NCI-H1092 (cell line): Measurements from ENCODE around the gene FLRT3.

ENCODE experiments used
- DNase-seq: peaks from one replicate; lab custom pipeline; 2025; lab: John Stamatoyannopoulos, UW

The FLRT3 gene

DNA sequence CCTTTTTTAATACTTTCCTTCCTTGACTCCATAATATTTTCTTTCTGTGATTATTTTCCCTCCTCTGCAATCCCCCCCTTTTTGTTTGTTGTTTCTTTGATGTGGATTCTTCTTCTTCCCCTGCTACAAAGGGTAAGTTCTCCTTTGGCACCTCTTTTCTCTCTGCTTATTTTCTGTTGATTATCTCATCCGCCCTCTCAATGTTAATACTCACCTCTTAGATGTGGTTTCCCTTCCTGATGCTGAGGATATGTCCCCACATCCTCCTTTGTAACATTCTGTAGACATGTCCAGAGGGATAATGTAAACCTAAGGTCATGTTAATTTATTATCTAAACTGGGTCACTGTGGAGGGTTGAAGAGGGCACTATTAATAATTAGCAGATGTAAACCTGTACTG lies 17.7 kb downstream of the FLRT3 start:
- DNase-seq = no peak

DNA sequence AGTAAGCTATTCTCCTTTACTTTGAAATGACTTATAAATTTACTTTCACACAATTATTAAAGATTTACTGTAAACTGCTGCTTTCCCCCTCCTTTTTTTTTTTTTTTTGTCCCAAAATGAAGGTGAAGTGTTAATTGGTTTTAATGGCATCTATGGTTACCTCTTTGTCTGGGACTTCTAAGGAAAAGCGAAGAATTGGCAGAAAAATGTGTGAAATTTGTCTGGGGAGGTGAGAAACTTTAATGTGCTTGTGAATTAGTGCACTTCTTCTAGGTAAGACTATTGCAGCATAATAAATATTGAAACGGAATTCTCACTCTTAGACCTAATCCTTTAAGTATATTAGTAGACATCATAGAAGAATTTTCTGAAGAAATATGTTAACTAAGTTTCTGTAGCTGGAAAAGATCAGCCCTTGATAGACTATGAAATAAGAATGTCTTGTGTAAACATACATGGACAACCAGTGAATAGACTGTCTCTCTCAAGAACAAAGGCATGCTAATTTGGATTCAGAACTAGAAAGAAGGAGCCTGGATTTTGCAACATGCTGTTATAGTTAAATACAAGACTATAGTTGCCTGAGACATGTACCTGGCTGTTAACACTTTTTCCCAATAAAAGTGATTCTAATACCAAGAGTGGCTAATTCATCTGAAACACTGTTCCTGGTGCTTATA lies 23.9 kb downstream of the FLRT3 start:
- DNase-seq = no peak

DNA sequence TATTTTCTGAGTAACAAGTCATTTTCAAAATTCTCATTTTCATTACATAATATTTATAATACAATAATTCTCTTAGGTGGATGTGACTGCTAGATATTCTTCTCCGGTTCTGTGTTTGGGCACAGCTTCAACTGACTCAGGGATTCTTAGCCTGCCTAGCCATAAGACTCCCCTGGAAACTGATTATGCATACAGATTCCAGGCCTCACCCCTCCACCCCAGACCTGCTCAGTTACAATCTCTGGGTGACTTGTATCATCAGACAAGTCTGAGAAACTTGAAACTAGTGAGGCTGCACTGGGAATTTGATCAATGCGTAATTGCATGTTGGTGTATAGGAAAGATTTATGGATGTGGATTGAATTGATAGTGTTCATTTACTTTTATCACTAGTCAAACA lies 25.4 kb downstream of the FLRT3 start:
- no peak for DNase-seq

- no peak for DNase-seq
Observed at GRCh38 chr20:14310977-14311627, 26.3 kb downstream of the FLRT3 start.

DNA sequence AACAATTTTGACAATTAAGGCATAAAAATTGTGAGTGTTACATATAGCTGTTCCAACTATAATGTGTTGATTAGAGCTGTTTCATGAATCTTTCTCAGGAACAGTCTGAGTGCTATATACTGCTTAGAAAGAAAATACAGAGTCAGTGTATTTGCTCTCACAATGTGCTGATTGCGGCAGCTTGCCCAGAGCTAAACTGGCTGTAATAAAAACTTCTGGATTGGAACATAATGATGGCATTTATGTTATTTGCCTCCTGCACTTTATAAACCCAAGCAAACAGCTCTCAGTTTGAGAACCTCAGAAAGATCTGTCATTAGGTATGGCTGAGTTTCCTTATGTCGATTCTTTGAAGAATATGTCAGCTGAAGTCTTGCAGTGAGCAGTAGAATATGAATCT lies 29.5 kb downstream of the FLRT3 start:
- DNase-seq = no peak

DNA sequence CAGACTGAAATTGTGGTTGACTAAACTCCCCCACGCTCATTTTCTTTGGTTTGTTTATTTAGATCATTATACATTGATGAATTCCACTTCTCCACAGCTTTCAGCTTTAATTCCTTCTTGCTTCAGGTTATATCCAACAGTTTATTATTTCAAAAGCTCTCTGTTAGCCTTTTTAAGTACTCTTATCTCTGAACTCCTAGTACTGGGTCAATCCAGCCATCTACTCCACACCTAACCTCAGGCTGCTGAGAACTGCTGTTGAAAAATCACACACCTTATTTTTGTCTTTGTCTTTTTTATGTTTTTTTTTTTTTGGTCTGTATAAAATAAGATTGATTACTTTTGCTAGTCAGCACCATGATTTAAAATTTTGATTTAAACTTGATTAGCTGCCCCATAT lies 32.9 kb downstream of the FLRT3 start:
- DNase-seq = no peak

- no peak for DNase-seq
Observed at GRCh38 chr20:14303651-14304050, 33.8 kb downstream of the FLRT3 start.

GRCh38 chr20:14303106-14303505 lies 34.3 kb downstream of the FLRT3 start:
- no peak for DNase-seq

GRCh38 chr20:14299831-14300230 lies 37.6 kb downstream of the FLRT3 start:
- DNase-seq = no peak

DNA sequence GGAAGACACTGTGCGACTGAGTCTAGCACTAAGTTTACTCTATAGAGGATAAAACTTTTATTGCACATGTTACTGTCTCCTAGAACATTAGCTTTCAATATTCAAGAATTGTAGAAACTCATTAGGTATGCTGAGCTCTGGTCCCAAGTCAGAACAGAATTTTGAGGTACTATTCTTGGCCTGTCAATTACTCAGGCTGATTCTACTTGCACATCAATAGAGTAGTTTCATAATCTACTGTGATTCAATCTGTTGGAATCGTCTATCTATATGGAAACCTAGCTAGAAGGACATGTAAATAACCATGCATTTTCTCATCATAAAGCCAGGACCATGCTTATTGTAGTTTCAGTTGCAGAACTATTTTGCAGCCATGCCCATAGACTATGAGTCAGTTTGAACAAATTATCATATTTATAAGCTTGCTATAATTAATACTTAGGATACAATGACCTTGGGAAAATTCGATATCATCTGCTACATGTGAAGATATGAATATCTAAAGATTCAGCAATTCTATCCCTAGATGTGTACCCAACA lies 41.6 kb downstream of the FLRT3 start:
- DNase-seq = no peak

DNA sequence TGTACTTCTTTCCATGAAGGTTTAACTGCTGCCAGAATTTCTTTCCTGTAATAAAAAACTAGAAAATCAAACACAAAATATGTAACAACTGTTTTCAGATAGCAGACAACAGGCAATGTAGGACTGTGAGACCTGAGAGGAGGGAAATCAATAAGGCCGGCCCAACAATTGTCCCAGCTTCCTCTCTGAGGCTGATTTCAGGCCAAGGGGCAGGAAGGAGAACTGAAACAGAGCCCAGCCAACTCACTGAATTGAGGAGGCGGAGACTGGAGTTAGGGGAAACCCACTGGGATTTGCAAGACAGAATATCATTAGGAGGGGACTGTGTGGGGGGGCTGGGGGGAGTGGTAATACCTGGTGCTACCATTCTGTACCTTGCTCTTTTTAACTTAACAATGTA lies 42.2 kb downstream of the FLRT3 start:
- no peak for DNase-seq

DNA sequence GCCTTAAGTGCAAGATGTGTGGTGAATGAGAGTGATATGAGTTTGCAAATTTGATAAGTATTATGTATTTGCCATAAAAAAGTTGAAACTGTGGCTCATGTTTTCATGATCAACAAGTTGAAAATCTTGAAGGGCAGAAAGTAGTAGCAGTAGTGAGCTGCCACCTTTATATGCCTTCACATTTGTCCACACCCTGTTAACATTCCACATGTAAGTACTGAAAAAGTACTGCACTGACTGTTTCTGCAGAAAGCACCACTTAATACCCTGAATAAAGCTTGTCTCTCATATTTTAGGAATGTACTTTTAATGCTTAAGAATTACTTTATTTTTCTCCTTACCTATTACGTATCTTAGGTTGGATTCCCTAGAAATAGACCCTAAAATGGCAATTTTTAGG lies 45.9 kb downstream of the FLRT3 start:
- DNase-seq = no peak

DNA sequence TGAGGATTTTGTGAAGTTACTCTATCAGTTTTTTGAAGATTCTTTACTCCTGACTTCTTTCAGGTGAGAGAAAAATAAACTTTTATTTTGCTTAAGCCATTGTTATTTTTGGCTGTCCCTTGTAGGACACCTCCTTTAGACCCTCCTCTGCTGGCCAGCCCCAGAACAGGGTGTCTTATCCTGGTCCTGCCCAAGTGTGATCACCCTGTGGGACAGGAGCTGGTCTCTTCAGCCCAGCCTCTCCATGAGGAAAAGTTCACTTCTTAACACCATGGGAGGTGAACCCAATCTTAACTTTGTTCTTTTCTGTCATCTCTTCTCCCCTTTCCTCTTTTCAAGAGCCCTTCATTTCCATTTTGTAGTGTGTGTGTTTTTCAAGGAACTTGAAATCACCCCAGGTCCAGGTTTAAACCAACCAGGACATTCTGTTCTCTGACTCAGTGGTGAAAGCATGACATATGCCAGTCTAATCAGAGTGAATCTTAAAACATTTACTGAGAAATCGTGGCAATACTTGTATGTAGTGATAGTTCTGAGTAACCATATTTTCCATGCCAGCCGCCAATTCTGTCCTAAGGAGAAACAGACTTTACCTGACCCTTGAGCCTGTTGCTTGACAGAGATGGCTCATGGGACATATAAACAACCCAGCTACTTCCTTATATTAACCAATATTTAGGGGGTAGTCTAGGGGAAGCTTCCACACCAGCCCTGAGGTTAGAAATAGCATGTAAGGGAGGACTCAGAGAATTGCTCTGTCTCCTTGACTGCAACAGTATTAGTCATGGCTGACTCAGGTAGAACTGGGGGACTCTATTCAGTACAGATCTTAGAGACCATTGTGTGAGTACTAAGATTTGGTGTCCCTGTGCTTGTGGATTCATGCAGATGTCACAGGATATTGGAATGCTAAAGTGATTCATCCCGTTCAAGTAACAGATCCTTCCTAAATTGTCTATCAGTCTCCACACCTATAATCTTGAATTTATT lies 48.8 kb downstream of the FLRT3 start:
- DNase-seq = no peak

- no peak for DNase-seq
Observed at GRCh38 chr20:14284443-14284842, 53.0 kb downstream of the FLRT3 start.

DNA sequence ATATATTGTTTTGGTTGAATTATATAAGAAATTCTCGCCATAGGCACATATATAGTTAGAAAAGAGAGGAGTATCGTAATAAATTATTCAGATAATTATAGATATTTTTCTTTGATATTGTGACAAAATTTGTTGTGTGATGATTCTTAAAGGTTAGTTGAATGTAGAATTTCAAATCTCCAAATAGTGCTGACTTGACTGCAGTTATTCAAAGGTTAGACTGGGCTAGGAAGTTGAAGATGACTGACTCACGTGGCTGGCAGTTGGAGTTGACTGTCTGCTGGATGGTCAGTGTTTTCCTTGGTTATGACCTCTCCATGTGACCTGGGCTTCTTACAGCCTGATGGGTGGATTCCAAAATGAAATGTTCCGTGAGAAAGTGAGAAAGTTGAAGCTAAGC lies 55.3 kb downstream of the FLRT3 start:
- DNase-seq = no peak
